Measurements from ENCODE around the gene POLN.

POLN gene

DNA sequence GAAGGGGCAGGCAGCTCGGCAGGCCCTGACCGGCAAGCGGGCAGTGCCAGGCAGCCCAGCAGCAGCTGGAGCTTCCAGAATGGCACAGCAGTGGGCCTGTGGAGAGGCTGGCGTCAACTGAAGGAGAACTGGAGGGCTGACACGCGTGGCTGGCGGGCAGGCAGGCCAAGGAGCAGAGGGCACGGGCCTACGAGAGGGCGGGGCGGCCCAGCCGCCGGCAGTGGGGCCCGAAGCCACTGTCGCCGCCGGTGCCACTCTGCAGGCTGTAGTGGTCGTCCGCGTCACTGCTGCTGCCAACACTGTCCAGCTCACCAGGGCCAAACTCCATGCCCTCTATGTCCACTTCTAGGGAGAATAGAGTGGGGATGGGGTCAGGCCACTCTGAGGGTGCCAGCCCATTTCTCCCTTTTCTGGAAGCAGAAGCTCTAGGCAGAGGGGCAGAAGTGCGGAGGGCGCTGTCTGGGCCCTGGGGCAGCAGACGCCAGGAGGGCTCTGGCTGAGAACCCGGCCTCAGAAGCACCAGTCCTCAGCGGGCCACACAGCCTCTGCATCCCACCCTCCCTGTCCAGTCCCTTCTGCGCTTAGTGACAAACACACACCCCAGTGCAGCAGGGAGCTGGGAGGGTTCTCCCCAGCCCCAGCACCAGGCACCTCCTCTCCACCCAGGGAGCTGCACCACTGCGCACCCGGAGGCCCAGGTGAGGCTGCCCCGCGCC is 8.6 kb upstream of the POLN start:
- Mint-ChIP-seq H3K9me3 (no peaks in the 10 kb centered on the region), H3K36me3 (no peaks in the 10 kb centered on the region), H3K4me1 (peaks cover 7% of the 10 kb centered on the region), H3K4me3 (no peak overlapping the region), H3K27me3 (no peaks in the 10 kb centered on the region), H3K27ac (no peak overlapping the region)

DNA sequence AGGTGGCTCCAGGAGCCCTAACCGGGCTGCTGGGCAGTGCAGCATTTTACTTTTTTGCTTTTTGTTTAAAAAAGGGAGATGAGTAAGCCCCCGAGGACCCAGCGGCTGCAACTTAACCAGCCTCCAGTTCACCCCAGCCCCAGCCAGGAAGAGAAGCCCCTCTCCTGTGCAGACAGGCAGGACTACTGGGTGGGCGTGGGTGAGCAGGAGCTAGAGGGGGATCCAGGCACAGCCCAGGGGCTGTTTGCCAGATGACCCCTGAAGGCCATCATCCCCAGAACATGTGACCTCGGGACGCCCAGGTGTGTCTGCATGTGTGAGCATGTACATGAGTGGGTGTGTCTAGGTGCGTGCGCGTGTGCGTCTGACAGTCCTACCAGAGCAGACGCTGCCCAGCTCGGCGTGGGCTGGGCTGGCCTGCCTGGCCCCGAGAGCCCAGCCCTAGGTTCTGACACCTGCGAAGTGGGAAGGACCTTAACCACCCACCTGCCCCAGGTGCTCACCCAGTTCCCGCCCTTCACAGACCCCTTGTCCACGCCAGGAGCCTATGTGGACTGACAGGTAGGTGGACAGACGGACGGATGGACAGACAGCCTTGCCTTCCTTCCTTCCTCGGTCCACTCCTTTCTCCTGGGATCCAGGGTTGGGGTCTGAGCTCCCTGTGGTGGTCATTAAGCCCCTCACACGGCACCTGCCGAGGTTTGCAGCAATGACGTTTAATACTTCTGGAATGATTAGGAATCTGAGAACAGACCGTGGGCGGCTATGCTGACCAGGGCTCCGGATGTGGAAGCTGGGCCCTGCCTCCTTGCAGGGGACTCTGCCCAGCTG is 7.8 kb upstream of the POLN start:
- Mint-ChIP-seq H3K4me1 (peaks cover 14% of the 10 kb centered on the region), H3K27ac (no peak overlapping the region), H3K4me3 (no peak overlapping the region)

DNA sequence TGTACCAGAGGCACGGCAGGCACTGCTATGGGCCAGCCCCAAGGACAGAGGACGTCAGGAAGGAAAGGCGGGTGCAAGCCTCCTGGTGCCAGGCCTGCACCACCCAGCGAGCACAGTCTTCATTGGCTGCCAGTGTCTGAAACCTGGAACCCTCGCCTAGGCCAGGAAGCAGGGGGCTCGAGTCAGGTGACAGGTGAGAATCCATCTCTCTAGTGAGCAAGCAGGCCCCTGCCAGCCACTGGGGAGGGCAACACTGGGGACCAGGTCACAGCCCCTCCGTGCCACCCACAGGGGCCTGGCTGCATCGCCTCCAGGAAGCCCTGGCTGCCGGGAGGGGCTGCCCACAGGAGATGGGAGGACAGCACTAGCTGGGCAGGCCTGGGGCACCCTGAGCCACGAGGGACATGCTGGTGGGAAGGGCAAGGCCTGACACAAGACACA is 6.9 kb upstream of the POLN start:
- H3K9me3 Mint-ChIP-seq = no peaks in the 10 kb centered on the region
- H3K27ac Mint-ChIP-seq = no peak overlapping the region
- no peak overlapping the region for H3K4me3 Mint-ChIP-seq
- H3K27me3 Mint-ChIP-seq = no peaks in the 10 kb centered on the region
- H3K4me1 Mint-ChIP-seq = peaks cover 12% of the 10 kb centered on the region
- no peaks in the 10 kb centered on the region for H3K36me3 Mint-ChIP-seq

More for the DNA sequence above, 7.8 kb upstream of the POLN start:
- Mint-ChIP-seq H3K27me3 (no peaks in the 10 kb centered on the region), H3K9me3 (no peaks in the 10 kb centered on the region), H3K36me3 (no peaks in the 10 kb centered on the region)

DNA sequence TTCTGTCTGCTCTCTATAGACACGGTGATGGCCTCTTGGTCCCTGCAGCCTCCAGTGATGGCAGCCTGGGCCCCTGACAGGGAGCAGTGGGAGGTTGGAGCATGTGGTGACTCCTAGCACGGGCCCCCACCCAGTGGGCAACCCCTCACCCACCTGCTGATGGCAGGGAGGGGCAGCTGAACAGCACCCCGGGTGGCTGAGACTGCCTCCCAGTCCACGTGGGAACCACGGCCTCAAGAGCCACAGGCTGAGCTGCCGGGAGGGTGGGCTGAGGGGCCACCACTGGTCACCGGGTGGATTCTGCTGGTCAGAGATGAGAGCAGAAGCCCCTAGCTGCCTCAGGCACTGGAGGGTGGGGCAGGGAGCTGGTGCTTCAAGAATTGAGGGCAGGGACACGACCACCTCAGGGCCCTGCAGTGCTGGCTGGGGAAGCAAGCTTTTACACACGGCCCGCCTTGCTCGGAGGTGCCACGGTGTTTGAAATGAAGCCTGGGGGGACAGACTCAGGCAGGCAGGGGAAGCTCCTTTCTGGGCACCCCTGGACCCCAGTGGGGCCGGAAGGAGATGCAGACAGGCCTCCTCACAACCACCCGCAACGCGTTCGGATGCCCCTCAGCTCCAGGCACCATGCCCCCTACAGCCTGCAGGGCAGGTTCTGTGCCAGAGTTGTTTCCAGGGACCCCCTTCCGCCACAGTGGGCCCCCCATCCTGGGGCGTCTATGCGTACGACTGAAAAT is 6.3 kb upstream of the POLN start:
- Mint-ChIP-seq H3K27ac (peak overlapping the region; percentile 17), H3K27me3 (no peaks in the 10 kb centered on the region), H3K36me3 (no peaks in the 10 kb centered on the region), H3K4me1 (peaks cover 19% of the 10 kb centered on the region), H3K9me3 (no peaks in the 10 kb centered on the region), H3K4me3 (no peak overlapping the region)

DNA sequence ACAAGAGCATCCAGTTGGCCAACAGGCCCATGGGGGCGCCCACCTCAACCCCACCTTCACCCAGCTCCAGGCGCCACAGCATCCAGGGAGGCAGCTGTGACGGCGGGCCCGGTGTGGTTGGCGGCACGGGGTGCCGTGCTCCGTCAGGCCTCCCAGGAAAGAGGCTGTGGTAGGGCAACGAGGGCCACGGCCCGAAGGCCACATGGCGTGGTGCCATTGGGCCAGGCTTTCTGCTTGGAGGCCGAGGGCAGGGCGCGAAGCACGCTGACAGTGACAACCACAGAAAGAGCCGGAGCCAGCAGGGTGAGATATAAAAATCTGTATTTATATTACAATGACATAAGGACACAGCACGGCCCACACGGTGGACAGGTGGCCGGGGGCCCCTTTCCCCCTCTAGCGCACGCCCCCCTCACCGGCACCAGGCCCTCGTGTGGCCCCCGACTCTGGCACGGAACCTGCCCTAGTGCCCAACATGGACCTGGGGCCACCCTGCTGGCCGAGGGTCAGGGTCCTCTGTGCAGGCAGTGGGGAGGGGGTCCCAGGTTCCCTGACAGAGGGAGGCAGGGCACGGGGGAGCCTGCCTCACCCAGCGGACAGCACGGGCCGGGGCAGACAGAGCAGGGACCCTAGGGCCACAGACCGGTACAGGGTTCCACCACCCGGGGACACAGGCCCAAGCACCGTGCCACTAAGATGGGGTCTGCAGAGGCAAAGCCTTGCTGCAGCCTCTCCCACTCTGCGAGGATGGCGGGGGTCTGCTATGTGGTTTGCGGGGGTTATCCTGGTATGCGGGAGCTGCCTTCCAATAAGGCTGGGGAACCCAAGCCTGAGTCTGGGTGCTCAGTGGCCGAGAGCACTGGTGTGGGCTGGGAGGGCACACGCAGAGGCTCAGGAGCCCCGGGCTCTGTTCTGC is 5.5 kb upstream of the POLN start:
- H3K4me1 Mint-ChIP-seq = peaks cover 19% of the 10 kb centered on the region
- no peaks in the 10 kb centered on the region for H3K36me3 Mint-ChIP-seq
- no peaks in the 10 kb centered on the region for H3K27me3 Mint-ChIP-seq
- H3K4me3 Mint-ChIP-seq = no peak overlapping the region
- peak overlapping the region; percentile 17 for H3K27ac Mint-ChIP-seq
- H3K9me3 Mint-ChIP-seq = no peaks in the 10 kb centered on the region

DNA sequence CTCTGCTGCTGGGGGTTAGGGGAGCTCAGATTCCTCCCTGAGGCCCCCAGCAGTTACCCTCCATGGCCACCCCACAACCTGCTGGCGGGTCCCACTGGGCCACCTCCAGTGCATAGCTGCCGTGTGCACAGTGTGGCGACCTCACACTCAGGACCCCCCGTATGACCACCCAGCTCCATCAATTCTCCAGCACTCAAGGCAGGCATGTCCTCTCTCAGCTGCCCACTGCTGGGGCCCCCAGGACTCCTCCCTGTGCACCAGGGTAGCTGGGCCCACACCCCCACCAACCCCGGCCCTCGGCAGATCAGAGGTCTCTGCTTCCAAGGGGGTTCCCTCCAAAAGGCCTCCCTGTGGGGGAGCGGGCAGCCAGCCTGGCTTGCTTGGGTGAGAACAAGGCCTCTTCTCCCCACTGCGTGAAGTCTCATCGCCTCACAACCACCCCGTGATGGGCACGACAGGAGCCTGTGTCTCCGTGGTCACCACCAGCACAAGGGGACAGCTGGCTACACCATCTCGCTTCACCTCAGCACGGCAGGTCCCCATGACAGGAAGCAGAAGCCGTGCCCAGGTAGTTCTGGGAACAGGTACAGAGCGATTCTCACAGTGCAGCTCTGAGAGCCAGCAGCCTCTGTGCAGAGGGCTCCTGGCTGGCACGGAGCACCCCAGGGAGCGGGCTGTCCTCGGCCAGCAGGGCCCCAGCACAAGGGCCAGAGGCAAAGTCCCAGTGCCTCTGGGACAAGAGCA is 4.6 kb upstream of the POLN start:
- Mint-ChIP-seq H3K9me3 (no peaks in the 10 kb centered on the region), H3K27me3 (no peaks in the 10 kb centered on the region), H3K4me3 (no peak overlapping the region), H3K4me1 (peaks cover 19% of the 10 kb centered on the region), H3K36me3 (no peaks in the 10 kb centered on the region), H3K27ac (no peak overlapping the region)

DNA sequence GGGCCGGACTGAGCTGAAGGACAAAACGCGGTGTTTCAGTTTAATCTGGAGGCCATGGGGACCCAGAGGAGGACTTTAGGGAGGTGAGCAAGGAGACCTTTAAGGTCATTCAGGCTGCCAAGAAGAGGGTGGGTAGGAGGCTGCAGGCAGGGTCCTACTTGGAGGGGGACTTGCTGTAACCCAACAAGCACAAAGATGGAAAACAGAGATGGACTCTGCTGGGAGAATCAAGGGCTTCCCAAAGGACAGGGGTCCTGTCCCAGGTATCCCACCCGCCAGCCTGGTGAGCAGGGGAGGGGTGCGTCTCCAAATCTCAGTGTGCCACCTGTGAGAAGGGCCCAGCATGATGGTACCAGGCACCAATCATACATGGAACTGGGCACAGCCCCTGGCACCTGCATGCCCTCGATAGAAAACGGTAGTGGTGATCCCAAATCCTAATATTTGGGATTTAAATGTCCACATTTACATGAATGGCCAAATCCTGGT is 3.9 kb upstream of the POLN start:
- Mint-ChIP-seq H3K4me3 (no peak overlapping the region), H3K9me3 (no peaks in the 10 kb centered on the region), H3K27me3 (no peaks in the 10 kb centered on the region), H3K27ac (no peak overlapping the region), H3K4me1 (peaks cover 21% of the 10 kb centered on the region), H3K36me3 (no peaks in the 10 kb centered on the region)

DNA sequence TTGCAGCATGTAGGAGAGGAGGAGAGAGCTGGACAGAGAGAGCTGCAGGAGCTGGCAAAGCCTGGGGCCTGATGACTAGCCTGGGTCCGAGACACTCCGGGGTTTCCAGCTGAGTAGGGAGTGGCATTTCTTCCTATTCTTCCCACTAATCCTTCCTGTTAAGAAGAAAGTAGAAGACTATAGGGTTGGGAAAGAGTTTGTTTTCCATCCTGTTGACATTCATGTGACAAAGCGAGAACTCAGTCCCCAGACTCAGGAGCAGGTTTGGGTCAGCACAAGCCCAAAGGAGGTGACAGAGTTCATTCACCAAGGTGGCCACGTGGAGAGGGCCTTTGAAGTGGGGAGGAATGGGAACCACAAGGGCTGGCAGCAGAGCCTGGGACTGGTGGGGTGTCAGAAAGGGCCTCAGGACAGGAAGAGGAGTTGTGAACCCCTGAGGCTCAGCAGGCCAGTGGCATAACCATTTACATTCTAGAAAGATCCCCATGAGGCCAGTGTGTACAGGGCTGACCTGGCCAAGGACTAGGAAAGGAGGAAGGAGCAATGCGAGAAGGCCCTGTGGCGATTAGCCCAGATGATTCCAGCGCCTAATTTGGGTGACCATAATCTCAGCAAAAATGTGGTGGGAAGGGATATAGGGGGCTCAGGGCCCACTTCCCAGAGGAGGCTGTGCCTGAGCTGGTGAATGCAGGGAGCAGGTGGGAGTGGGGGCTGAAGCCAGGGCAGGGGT is 3.3 kb upstream of the POLN start:
- no peak overlapping the region for H3K4me3 Mint-ChIP-seq
- no peaks in the 10 kb centered on the region for H3K27me3 Mint-ChIP-seq
- peak overlapping the region; percentile 19 for H3K27ac Mint-ChIP-seq
- H3K9me3 Mint-ChIP-seq = no peaks in the 10 kb centered on the region
- peaks cover 27% of the 10 kb centered on the region for H3K4me1 Mint-ChIP-seq
- no peaks in the 10 kb centered on the region for H3K36me3 Mint-ChIP-seq

DNA sequence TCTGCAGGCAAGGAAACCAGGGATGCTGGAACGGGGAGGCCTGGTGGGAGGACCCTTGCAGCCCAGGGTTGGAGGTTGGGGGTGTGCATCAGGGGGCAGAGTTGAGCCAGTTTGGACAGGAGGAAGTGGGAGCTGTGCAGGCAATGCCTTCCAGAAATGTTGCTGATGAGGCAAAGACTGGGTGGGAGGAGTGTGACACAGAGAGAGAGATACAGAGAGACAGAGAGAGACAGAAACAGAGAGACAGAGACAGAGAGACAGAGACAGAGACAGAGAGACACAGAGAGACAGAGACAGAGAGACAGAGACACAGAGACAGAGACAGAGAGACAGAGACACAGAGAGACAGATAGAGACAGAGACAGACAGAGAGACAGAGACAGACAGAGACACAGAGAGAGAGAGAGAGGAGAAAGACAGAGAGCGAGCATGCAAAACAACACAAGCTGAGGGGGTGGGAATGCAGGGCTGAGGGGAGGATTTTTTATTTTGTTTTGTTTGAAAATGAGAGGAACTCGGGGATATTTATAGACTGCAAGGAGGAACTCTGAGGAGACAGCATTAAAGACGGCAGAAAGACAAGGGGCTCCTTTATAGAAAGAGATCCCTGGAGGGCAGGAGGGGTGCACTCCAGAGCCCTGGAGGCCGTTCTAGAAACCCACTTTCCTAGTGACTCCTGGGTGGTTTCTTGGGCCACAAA is 1.9 kb upstream of the POLN start:
- H3K27ac Mint-ChIP-seq = peak overlapping the region; percentile 1
- H3K4me3 Mint-ChIP-seq = no peak overlapping the region
- peaks cover 7% of the 10 kb centered on the region for H3K36me3 Mint-ChIP-seq
- H3K4me1 Mint-ChIP-seq = peaks cover 39% of the 10 kb centered on the region
- no peaks in the 10 kb centered on the region for H3K27me3 Mint-ChIP-seq
- no peaks in the 10 kb centered on the region for H3K9me3 Mint-ChIP-seq

DNA sequence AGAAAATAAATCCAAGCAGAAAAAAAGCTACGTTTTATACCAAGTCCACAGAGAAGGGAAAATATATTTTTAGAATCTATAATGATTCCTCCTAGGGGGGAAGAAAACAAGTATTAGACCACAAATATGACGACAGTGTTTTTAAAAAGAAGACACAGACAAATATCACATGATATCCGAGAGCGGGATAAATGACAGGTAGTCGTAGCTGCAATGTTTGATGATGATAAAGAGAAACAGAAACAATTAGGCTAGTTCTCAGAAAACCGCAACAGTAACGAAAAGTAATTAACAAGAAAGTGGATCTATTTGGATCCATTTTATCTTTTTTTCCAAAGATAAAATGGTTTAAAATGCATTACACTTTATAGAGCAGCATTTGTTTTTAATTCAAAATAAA is 918 bp downstream of the POLN start:
- Mint-ChIP-seq H3K4me1 (peaks cover 62% of the 10 kb centered on the region), H3K27ac (peak overlapping the region; percentile 86), H3K27me3 (no peaks in the 10 kb centered on the region), H3K9me3 (no peaks in the 10 kb centered on the region), H3K36me3 (peaks cover 11% of the 10 kb centered on the region), H3K4me3 (peak overlapping the region; percentile 91)

DNA sequence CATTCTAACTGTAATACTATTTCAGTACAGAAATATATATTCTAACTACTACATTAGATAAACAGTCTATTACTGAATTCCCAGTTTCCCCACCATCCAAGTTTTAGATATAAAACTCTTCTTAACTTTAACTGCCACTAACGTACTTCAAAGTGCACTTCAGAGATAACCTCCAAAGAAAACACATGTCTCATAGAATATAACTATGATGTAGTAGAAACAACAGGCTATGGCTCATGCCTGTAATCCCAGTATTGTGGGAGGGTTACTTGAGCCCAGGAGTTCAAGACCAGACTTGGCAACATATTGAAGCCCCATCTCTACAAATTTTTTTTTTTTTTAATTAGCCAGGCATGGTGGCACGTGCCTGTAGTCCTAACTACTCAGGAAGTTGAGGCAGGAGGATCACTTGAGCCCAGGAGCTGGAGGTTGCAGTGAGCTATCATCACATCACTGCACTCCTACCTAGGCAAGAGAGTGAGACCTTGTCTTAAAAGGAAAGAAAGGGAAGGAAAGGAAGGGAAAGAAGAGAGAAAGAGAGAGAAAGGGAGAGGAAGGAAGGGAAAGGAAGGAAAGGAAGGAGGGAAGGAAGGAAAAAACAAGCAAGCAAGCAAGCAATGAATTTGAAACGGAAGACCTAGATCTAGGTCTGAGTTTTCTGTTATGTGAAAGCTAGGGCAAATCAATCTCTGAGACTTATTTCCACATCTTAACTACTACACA is 4.8 kb downstream of the POLN start:
- Mint-ChIP-seq H3K27ac (peak overlapping the region; percentile 18), H3K4me1 (peaks cover 76% of the 10 kb centered on the region), H3K9me3 (no peaks in the 10 kb centered on the region), H3K36me3 (peaks cover 17% of the 10 kb centered on the region), H3K4me3 (peak overlapping the region; percentile 31), H3K27me3 (no peaks in the 10 kb centered on the region)

DNA sequence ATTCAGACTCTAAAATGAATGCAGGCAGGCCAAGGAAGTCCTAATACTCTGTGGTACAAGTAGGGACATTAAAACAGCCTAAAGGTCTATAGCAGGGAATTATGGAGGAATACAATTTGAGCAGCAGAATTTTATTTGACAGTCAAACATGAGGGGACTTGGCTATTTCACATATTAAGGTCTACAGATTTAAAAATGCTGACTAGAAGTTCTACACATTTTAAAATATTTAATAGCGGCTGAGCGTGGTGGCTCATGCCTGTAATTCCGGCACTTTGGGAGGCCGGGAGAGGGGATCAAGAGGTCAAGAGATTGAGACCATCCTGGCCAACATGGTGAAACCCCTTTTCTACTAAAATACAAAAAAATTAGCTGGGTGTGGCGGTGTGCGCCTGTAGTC is 10.8 kb downstream of the POLN start:
- no peaks in the 10 kb centered on the region for H3K27me3 Mint-ChIP-seq
- no peak overlapping the region for H3K4me3 Mint-ChIP-seq
- peaks cover 34% of the 10 kb centered on the region for H3K4me1 Mint-ChIP-seq
- peaks cover 7% of the 10 kb centered on the region for H3K36me3 Mint-ChIP-seq
- no peak overlapping the region for H3K27ac Mint-ChIP-seq
- no peaks in the 10 kb centered on the region for H3K9me3 Mint-ChIP-seq

DNA sequence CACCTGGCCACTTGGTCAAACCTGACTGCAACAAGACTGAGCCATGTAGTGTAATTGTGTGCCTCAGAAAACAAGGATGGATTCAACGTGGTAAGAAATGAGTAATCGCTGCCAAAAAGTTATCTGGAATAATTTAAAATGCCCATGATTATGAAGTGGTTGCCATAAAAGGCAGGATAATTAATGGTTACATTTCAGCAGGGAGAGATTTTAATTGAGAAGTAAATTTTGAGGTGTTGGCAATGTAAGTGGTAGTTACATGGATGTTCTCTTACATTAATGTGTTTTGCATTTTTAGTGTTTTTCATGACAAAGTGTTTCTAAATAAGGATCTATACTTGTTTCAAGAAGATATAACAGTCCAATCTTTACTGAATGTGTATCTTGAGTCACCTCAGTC is 15.7 kb downstream of the POLN start:
- H3K27me3 Mint-ChIP-seq = no peaks in the 10 kb centered on the region
- H3K9me3 Mint-ChIP-seq = no peaks in the 10 kb centered on the region
- H3K36me3 Mint-ChIP-seq = no peaks in the 10 kb centered on the region
- H3K4me1 Mint-ChIP-seq = no peaks in the 10 kb centered on the region
- no peak overlapping the region for H3K27ac Mint-ChIP-seq
- no peak overlapping the region for H3K4me3 Mint-ChIP-seq
